SU-DHL-6 (cell line): ENCODE results near the gene ANGPTL8.

Experiments
- EZH2phosphoT487 ChIP-seq: fragments of 200-600 bp; sonication (generic), shearing (Covaris generic); conservative IDR thresholded peaks from 2 replicates; pipeline ENCODE4 v1.6.1; 2018; ENCODE audit warnings: mild to moderate bottlenecking, antibody characterized with exemption, low read length, moderate library complexity, mixed read lengths
- TF ChIP-seq, protein P1 (sequence below): fragments of 200-600 bp; sonication (generic); IDR thresholded peaks from one replicate; pipeline ENCODE4 v1.5.1; 2017; ENCODE audit warnings: antibody characterized with exemption, mild to moderate bottlenecking, low read length, moderate library complexity; ENCODE audit not compliant: insufficient read depth, poor library complexity, severe bottlenecking

DNA sequence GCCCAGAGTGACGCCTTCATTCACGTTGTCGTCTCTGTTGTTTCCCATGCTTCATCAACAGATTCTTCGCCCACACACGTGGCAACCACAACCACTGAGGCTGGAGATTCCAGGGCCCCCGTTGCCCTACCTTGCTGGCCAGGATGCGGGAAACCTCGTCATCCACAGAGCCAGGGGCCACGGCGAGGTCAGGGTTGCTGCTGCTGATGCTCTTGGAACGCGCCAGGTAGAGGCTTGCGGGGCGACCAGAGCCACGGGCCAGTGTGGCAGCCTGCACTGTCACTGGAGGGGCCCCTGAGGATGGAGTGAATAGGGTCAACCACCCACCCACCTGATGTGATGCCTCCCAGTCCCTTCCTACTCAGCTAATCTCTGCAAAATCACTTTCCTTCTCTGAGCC, 6.3 kb upstream of the ANGPTL8 start:
- TF ChIP-seq, protein P1, sequence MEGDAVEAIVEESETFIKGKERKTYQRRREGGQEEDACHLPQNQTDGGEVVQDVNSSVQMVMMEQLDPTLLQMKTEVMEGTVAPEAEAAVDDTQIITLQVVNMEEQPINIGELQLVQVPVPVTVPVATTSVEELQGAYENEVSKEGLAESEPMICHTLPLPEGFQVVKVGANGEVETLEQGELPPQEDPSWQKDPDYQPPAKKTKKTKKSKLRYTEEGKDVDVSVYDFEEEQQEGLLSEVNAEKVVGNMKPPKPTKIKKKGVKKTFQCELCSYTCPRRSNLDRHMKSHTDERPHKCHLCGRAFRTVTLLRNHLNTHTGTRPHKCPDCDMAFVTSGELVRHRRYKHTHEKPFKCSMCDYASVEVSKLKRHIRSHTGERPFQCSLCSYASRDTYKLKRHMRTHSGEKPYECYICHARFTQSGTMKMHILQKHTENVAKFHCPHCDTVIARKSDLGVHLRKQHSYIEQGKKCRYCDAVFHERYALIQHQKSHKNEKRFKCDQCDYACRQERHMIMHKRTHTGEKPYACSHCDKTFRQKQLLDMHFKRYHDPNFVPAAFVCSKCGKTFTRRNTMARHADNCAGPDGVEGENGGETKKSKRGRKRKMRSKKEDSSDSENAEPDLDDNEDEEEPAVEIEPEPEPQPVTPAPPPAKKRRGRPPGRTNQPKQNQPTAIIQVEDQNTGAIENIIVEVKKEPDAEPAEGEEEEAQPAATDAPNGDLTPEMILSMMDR = no peak
- no peak for TF ChIP-seq EZH2phosphoT487
